Spleen (tissue), 11 donors: ENCODE measurements around the gene ARAP3. TPM values are rescaled to one million over a fixed set of nuclear protein-coding genes. Genes with fewer than 3 reads are reported as not detected.
A peak's percentile ranks its signal among the peaks of the same experiment; 100 is the strongest.

Source experiments
- DNase-seq: peaks from one replicate; pipeline ENCODE4 v3.0.0-alpha.2; 2020
- H3K27ac ChIP-seq, 8 donors: fragments of 200-600 bp; sonication (generic) in 7 of 8; 1 replicate in 4 of 8; 2 replicates in 4 of 8; pipeline versions ENCODE4 v1.5.0 to v1.8.0; 2016 to 2021; ENCODE audit warnings: inconsistent platforms in 4 of 8, mild to moderate bottlenecking in 4 of 8, moderate library complexity in 1 of 8
- H3K27me3 ChIP-seq, 7 donors: fragments of 200-600 bp; sonication (generic) in 6 of 7; replicated peaks in 1 of 7; 1 replicate in 4 of 7; 2 replicates in 3 of 7; pipeline versions ENCODE4 v1.5.0 to v1.8.0; 2016 to 2021; ENCODE audit warnings: inconsistent platforms in 3 of 7, mild to moderate bottlenecking in 1 of 7
- H3K36me3 ChIP-seq, 6 donors: fragments of 200-600 bp; sonication (generic) in 5 of 6; 1 replicate in 4 of 6; 2 replicates in 2 of 6; pipeline versions ENCODE4 v1.5.0 to v1.8.0; 2016 to 2021; ENCODE audit warnings: inconsistent platforms in 2 of 6
- H3K4me1 ChIP-seq, 6 donors: fragments of 200-600 bp; sonication (generic) in 5 of 6; 1 replicate in 3 of 6; 2 replicates in 3 of 6; pipeline versions ENCODE4 v1.5.0 to v1.8.0; 2016 to 2021; ENCODE audit warnings: inconsistent platforms in 3 of 6
- H3K4me3 ChIP-seq, 8 donors: fragments of 200-600 bp; sonication (generic) in 7 of 8; 1 replicate in 4 of 8; 2 replicates in 4 of 8; pipeline versions ENCODE4 v1.5.0 to v1.8.0; 2016 to 2021; ENCODE audit warnings: inconsistent platforms in 4 of 8, mild to moderate bottlenecking in 4 of 8, moderate library complexity in 2 of 8
- H3K9me3 ChIP-seq, 8 donors: fragments of 200-600 bp; sonication (generic) in 7 of 8; 1 replicate in 4 of 8; 2 replicates in 4 of 8; pipeline versions ENCODE4 v1.5.0 to v1.8.0; 2016 to 2021; ENCODE audit warnings: inconsistent platforms in 4 of 8
- POLR2A ChIP-seq, 3 donors: fragments of 450-650 bp; IDR thresholded peaks; one replicate each; pipeline ENCODE4 v1.5.1; 2017; ENCODE audit warnings: antibody characterized with exemption in 3 of 3, mild to moderate bottlenecking in 1 of 3
- POLR2AphosphoS5 ChIP-seq, 3 donors: sonication (generic); formaldehyde crosslinking; IDR thresholded peaks; one replicate each; pipeline ENCODE4 v1.5.1; 2017; ENCODE audit warnings: antibody characterized with exemption in 3 of 3
- WGBS, 5 donors: extraction: QIAGEN DNeasy Blood & Tissue Kit in 3 of 5; methylation state at CpG; one replicate each; pipeline versions ENCODE4 v1.1.5 to v1.1.7; 2013 to 2018; 5-methylcytosine and 5-hydroxymethylcytosine counted together
- intact Hi-C: fragments of 100-400 bp; cut with DNase I; formaldehyde crosslinking; loops from one replicate; pipeline ENCODE4 v1.15.0; 2023; ENCODE audit warnings: low total_unique reads
- polyA plus RNA-seq, 3 donors: library from polyadenylated mRNA; stranded (reverse); fragments of 200-250 nt; gene quantifications; one replicate each; pipeline ENCODE4 v1.2.1, GENCODE V29; 2013
- total RNA-seq, 7 donors: library from RNA; depleted of rRNA in 3 of 7; stranded (reverse); fragments of >200 nt in 3 of 7; fragmentation: NEBNext Ultra II Directional in 4 of 7; extraction: Animal tissue kit (Norgen Biotek cat#: 25700) in 4 of 7; gene quantifications; one replicate each; pipeline versions ENCODE4 v1.1.0 to v1.2.1, GENCODE V29; 2016 to 2021
- TF ChIP-seq, protein P1 (sequence below), 11 experiments: fragments of 200-600 bp in 7 of 11; fragments of 450-650 bp in 4 of 11; sonication (generic) in 4 of 11; IDR thresholded peaks in 8 of 11; conservative IDR thresholded peaks in 3 of 11; 1 replicate in 7 of 11; 2 replicates in 4 of 11; pipeline versions ENCODE4 v1.4.0 to v1.8.0; 2016 to 2021; ENCODE audit warnings: antibody characterized with exemption in 11 of 11, inconsistent platforms in 4 of 11, mild to moderate bottlenecking in 1 of 11
- donor health status: healthy with polysubstance abuse.
- donor health status: DM: no; HTN: no; CAD: no; lungs with moderate emphysema.
- donor health status: DM: no; HTN: no; CAD: no.
- donor health status: Bipolar disorder and iron deficiency.
- donor health status: healthy.
- donor health status: DM: no; HTN: no; CAD: no.
- donor health status: DM: yes; HTN: yes; CAD: no.

ARAP3 gene
- total and polyA plus RNA-seq, 10 donors = 4.0 to 31.2 (median 16.0) TPM

DNA sequence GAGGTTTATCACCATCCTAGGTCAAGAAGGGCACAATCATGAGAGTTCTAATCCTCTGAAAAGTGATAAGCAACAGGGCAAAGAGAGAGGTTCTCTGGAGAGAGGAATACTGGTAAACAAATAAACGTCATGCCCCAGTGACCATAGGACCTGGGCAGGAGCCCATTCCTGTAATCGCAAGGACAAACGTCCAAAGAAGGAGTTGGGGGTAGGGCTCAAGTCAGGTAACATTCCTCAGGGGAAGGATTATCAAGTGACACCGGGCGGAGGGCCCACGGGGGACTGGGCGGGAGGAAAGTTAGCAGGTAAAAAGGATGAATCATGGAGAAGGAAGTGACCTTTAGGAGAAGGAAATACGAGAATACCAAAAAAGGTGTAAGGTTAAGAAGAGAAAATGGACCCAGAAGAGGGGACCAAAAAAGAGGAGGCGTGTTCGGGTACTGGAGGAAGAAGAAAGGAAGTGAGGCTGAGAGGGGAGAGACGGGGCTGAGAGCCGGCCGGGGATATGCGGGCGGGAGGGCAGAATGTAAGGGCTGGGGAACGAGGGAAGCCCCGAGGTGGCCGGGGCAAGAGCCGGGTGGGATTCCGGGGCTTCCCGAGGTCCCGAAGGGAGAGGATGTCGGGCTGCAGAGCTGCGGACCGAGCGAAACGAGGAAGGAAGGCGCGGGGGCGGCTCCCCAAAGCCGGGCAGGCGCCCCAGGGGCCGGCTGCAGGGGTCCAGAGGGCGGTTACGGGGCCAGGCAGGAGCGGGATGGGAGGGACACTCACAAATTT lies 63.8 kb downstream of the ARAP3 start:
- Histone ChIP-seq H3K36me3 (peaks cover 4 to 36% (median 23%) of the 10 kb centered on the region in 6 donors), H3K9me3 (no peaks in the 10 kb centered on the region), H3K27me3 (no peaks in the 10 kb centered on the region), H3K4me3 (peak overlapping the region; percentile 76 to 96 (median 92)), H3K27ac (peak overlapping the region; percentile 77 to 100 (median 96)), H3K4me1 (peaks cover 17 to 75% (median 62%) of the 10 kb centered on the region in 6 donors)
- intact Hi-C loops = no loop called here
- TF ChIP-seq, protein P1, sequence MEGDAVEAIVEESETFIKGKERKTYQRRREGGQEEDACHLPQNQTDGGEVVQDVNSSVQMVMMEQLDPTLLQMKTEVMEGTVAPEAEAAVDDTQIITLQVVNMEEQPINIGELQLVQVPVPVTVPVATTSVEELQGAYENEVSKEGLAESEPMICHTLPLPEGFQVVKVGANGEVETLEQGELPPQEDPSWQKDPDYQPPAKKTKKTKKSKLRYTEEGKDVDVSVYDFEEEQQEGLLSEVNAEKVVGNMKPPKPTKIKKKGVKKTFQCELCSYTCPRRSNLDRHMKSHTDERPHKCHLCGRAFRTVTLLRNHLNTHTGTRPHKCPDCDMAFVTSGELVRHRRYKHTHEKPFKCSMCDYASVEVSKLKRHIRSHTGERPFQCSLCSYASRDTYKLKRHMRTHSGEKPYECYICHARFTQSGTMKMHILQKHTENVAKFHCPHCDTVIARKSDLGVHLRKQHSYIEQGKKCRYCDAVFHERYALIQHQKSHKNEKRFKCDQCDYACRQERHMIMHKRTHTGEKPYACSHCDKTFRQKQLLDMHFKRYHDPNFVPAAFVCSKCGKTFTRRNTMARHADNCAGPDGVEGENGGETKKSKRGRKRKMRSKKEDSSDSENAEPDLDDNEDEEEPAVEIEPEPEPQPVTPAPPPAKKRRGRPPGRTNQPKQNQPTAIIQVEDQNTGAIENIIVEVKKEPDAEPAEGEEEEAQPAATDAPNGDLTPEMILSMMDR (IDR thresholded peaks at IDR 0.05 in 8 of 11, conservative IDR thresholded peaks at IDR 0.05 in 3 of 11) = no peak
- TF ChIP-seq POLR2A (IDR thresholded peaks at IDR 0.05) (no peak), POLR2AphosphoS5 (IDR thresholded peaks at IDR 0.05) (no peak)
- DNase-seq = peak; percentile 83
- 0 to 1% (median 1%) methylated on average over 35 to 36 of the region's 36 CpGs for WGBS, 5 donors

DNA sequence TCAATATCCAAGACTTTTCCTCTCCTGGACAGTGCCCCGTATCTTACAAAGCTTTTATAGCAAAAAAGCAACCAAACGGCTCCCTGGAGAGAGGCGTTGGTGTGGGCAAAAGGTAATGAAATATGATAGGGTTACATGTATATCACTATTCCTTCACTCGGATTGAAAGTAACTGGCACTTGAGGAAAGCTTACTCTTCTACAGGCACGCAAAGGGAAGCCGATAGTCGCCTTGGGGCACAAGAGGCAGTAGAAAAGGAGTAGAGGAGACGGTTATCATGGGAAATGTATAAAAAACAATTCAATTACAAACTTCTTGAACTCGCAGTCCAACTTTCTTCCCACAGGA lies 64.4 kb downstream of the ARAP3 start:
- DNase-seq = no peak
- Histone ChIP-seq H3K36me3 (peaks cover 4 to 31% (median 19%) of the 10 kb centered on the region in 6 donors), H3K4me3 (peak overlapping the region; percentile 76 to 96 (median 92)), H3K4me1 (peaks cover 17 to 75% (median 63%) of the 10 kb centered on the region in 6 donors), H3K27me3 (no peaks in the 10 kb centered on the region), H3K9me3 (no peaks in the 10 kb centered on the region), H3K27ac (peak overlapping the region; percentile 77 to 100 (median 96))
- intact Hi-C loops = no loop called here
- 2 to 4% (median 4%) methylated on average over 9 of the region's 9 CpGs for WGBS, 5 donors
- TF ChIP-seq, protein P1 (IDR thresholded peaks at IDR 0.05 in 8 of 11, conservative IDR thresholded peaks at IDR 0.05 in 3 of 11) = no peak
- TF ChIP-seq POLR2A (IDR thresholded peaks at IDR 0.05) (no peak), POLR2AphosphoS5 (IDR thresholded peaks at IDR 0.05) (no peak)

DNA sequence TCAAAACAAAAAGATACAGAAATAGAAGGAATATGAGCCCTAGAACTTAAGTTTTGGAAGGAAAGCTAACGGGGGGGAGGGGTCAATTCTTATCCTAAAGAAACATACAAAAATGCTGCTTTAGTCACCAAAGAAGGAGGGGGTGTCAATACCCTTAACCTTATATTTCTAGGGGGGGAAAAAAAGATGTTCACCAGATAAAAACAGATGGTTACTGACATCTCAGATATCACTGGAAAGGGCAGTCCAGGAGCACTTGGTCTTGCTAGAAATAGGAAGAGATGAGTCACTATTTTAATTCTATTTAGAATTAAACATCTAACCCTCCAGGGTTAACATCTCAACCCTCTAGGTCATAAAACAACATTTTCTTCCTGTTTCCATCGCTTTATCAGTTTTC lies 64.9 kb downstream of the ARAP3 start:
- TF ChIP-seq, protein P1 (IDR thresholded peaks at IDR 0.05 in 8 of 11, conservative IDR thresholded peaks at IDR 0.05 in 3 of 11) = no peak
- TF ChIP-seq POLR2AphosphoS5 (IDR thresholded peaks at IDR 0.05) (no peak), POLR2A (IDR thresholded peaks at IDR 0.05) (no peak)
- DNase-seq = no peak
- no peaks in the 10 kb centered on the region for H3K9me3 ChIP-seq
- H3K27ac ChIP-seq = peak overlapping the region; percentile 77 to 100 (median 96)
- H3K36me3 ChIP-seq = peaks cover 4 to 26% (median 16%) of the 10 kb centered on the region in 6 donors
- peak overlapping the region in 7 of 8 donors; percentile 76 to 96 (median 92) for H3K4me3 ChIP-seq
- WGBS, 5 donors = 35 to 47% (median 40%) methylated on average over 2 of the region's 2 CpGs
- no peaks in the 10 kb centered on the region for H3K27me3 ChIP-seq
- H3K4me1 ChIP-seq = peaks cover 18 to 75% (median 64%) of the 10 kb centered on the region in 6 donors
- intact Hi-C loops = no loop called here

DNA sequence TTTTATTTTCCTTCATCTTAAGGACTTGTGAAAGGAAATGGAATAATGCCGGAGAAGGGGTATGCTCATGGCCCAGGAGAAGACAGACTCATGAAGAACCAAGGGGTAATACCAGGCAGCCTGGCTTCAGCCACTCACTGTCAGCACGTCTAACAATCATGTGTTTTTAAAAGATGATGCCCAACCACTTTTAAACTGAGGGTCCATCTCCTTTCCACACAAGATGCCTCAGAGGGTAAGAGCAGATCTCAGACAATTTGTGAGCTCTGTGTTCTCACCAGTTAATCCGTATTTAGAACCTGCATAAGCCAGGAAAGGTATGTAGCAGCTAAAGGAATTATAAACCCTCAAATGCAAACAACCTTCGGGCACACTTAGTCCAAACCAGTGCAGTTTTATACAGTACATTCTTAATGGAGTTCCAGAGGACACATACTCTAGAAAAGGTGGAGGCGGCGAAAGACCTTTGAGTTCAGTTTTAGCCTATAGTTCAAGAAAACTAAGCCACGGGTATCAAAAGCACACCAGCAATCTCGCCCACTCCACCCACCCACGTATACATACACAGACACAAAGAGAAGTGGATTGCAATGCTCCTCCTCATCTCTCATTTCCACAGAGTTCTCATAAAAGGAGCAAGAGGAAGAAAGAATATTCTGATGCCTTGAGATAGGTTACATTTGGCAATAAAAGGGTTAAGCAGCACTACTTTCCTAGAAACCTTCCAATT lies 65.9 kb downstream of the ARAP3 start:
- no peaks in the 10 kb centered on the region for H3K9me3 ChIP-seq
- no peak for DNase-seq
- intact Hi-C loops = no loop called here
- TF ChIP-seq POLR2A (IDR thresholded peaks at IDR 0.05) (no peak), POLR2AphosphoS5 (IDR thresholded peaks at IDR 0.05) (no peak)
- TF ChIP-seq, protein P1 (IDR thresholded peaks at IDR 0.05 in 8 of 11, conservative IDR thresholded peaks at IDR 0.05 in 3 of 11) = no peak
- peak overlapping the region in 5 of 8 donors; percentile 15 to 96 (median 84) for H3K4me3 ChIP-seq
- no peaks in the 10 kb centered on the region for H3K27me3 ChIP-seq
- H3K27ac ChIP-seq = peak overlapping the region; percentile 29 to 100 (median 93)
- H3K4me1 ChIP-seq = peaks cover 24 to 82% (median 73%) of the 10 kb centered on the region in 6 donors
- 52 to 60% (median 57%) methylated on average over 9 of the region's 9 CpGs for WGBS, 5 donors
- peaks cover 3 to 20% (median 9%) of the 10 kb centered on the region in 6 donors for H3K36me3 ChIP-seq
